Endodermal cell (in vitro differentiated cells): ENCODE results near the gene ANKDD1A. TPM values are rescaled to one million over a fixed set of nuclear protein-coding genes. Genes with fewer than 3 reads are reported as not detected.

Experiments
- DNase-seq: peaks from one replicate; pipeline ENCODE4 v3.0.0-alpha.2; 2017
- H3K27ac ChIP-seq: 2 replicates; pipeline ENCODE4 v1.5.1; 2013; ENCODE audit warnings: mild to moderate bottlenecking, low read depth, low read length, moderate library complexity
- H3K27me3 ChIP-seq: 2 replicates; pipeline ENCODE4 v1.6.1; 2013; ENCODE audit warnings: mild to moderate bottlenecking, low read length, moderate library complexity; ENCODE audit not compliant: insufficient read depth, control insufficient read depth, poor library complexity, severe bottlenecking
- H3K36me3 ChIP-seq: 2 replicates; pipeline ENCODE4 v1.7.0; 2013; ENCODE audit warnings: mild to moderate bottlenecking, low read length, moderate library complexity; ENCODE audit not compliant: control insufficient read depth, insufficient read depth
- H3K4me1 ChIP-seq: one replicate; pipeline ENCODE4 v1.7.0; 2013; ENCODE audit warnings: low read length; ENCODE audit not compliant: control insufficient read depth, insufficient read depth
- H3K4me3 ChIP-seq: 2 replicates; pipeline ENCODE4 v1.5.1; 2013; ENCODE audit warnings: mild to moderate bottlenecking, low read length, moderate library complexity
- H3K9ac ChIP-seq: 2 replicates; pipeline ENCODE4 v1.6.1; 2013; ENCODE audit warnings: mild to moderate bottlenecking, low read length, moderate library complexity; ENCODE audit not compliant: poor library complexity, severe bottlenecking; ENCODE audit errors: extremely low read depth
- H3K9me3 ChIP-seq: 2 replicates; pipeline ENCODE4 v1.6.1; 2013; ENCODE audit warnings: mild to moderate bottlenecking, low read length, moderate library complexity; ENCODE audit not compliant: control insufficient read depth
- H3K27ac Mint-ChIP-seq: 2 replicates; pipeline ENCODE4 v1.8.0; 2020; ENCODE audit warnings: mixed read lengths
- H3K27me3 Mint-ChIP-seq: 2 replicates; pipeline ENCODE4 v1.8.0; 2021; ENCODE audit warnings: mild to moderate bottlenecking, mixed read lengths; ENCODE audit not compliant: insufficient read depth
- H3K36me3 Mint-ChIP-seq: 2 replicates; pipeline ENCODE4 v1.8.0; 2020; ENCODE audit warnings: low read depth, mixed read lengths
- H3K4me1 Mint-ChIP-seq: 2 replicates; pipeline ENCODE4 v1.8.0; 2020; ENCODE audit warnings: mixed read lengths
- H3K4me3 Mint-ChIP-seq: 2 replicates; pipeline ENCODE4 v1.8.0; 2020; ENCODE audit warnings: mild to moderate bottlenecking, moderate library complexity, mixed read lengths
- H3K9me3 Mint-ChIP-seq: 2 replicates; pipeline ENCODE4 v1.8.0; 2020; ENCODE audit warnings: mild to moderate bottlenecking, mixed read lengths
- WGBS, 2 experiments: methylation state at CpG; one replicate each; pipeline versions ENCODE4 v1.1.5 to v1.1.7; 2013; ENCODE audit warnings: missing lambda C conversion rate in 2 of 2, mixed read lengths in 1 of 2; ENCODE audit not compliant: insufficient coverage in 1 of 2, insufficient read length in 1 of 2; 5-methylcytosine and 5-hydroxymethylcytosine counted together
- total RNA-seq, 2 donors: library from RNA; stranded (reverse); fragmentation: NEBNext Ultra II Directional in 1 of 2; extraction: Animal tissue kit (Norgen Biotek cat#: 25700) in 1 of 2; gene quantifications; 2 replicates in 1 of 2; 3 replicates in 1 of 2; pipeline ENCODE4 v1.2.1, GENCODE V29; 2021
- TF ChIP-seq, protein P1 (sequence below): fragments of 200-600 bp; sonication (generic); conservative IDR thresholded peaks from 2 replicates; pipeline ENCODE4 v1.5.0; 2021; ENCODE audit warnings: antibody characterized with exemption, mild to moderate bottlenecking

ANKDD1A gene
- total RNA-seq, 2 donors from 2014 or later, result 22.5 to 30.0 TPM

DNA sequence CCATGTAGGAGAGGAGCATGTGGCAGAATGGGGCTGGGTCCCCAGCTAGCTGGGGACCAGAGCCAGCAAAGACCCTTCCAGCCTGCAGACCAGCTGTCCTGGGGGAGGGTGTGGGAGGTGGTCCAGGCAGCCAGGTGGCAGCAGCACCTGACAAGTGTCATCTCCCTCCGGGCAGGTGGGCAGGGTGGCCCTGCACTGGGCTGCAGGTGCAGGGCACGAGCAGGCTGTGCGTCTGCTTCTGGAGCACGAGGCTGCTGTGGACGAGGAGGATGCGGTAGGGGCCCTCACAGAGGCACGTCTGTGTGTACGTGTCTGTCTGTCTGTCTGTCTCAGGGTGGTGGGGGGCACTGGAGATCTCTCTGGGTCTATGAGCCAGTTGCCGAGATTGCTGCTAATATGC is 5.5 kb downstream of the ANKDD1A start:
- no peak overlapping the region for H3K27ac ChIP-seq
- H3K9me3 ChIP-seq, result no peaks in the 10 kb centered on the region
- H3K27me3 Mint-ChIP-seq, result peaks cover 6% of the 10 kb centered on the region
- H3K9me3 Mint-ChIP-seq, result no peaks in the 10 kb centered on the region
- no peaks in the 10 kb centered on the region for H3K27me3 ChIP-seq
- 95 to 98% methylated on average over 9 of the region's 9 CpGs for WGBS, 2 experiments
- TF ChIP-seq, protein P1, sequence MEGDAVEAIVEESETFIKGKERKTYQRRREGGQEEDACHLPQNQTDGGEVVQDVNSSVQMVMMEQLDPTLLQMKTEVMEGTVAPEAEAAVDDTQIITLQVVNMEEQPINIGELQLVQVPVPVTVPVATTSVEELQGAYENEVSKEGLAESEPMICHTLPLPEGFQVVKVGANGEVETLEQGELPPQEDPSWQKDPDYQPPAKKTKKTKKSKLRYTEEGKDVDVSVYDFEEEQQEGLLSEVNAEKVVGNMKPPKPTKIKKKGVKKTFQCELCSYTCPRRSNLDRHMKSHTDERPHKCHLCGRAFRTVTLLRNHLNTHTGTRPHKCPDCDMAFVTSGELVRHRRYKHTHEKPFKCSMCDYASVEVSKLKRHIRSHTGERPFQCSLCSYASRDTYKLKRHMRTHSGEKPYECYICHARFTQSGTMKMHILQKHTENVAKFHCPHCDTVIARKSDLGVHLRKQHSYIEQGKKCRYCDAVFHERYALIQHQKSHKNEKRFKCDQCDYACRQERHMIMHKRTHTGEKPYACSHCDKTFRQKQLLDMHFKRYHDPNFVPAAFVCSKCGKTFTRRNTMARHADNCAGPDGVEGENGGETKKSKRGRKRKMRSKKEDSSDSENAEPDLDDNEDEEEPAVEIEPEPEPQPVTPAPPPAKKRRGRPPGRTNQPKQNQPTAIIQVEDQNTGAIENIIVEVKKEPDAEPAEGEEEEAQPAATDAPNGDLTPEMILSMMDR, result no peak
- H3K9ac ChIP-seq, result no peak overlapping the region
- H3K4me1 Mint-ChIP-seq, result peaks cover 45% of the 10 kb centered on the region
- H3K36me3 ChIP-seq, result peaks cover 68% of the 10 kb centered on the region
- H3K4me3 Mint-ChIP-seq, result no peak overlapping the region
- no peak overlapping the region for H3K27ac Mint-ChIP-seq
- no peak overlapping the region for H3K4me3 ChIP-seq
- peaks cover 25% of the 10 kb centered on the region for H3K4me1 ChIP-seq
- no peak for DNase-seq
- peaks cover 27% of the 10 kb centered on the region for H3K36me3 Mint-ChIP-seq

DNA sequence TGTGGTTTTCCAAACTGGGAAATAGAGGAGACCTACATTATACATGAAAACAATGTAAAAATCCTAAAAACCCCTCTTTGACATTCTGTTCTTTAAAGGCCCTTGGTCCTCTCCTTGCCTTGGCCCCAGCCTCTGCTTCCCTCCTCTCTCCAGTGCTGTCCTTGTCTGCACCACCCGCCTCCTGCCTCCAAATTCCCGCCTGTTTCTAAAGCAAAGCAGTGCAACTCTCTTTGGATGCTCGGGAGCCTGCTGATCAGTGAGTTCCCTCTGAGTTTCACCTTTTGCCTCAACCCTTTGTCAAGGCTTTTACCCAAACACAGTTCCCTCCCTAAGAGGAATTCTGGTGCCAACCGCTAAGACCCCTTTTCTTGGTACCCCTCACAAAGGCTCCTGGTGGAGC is 8.0 kb downstream of the ANKDD1A start:
- H3K27me3 Mint-ChIP-seq, result no peaks in the 10 kb centered on the region
- H3K4me3 Mint-ChIP-seq, result no peak overlapping the region
- H3K27ac Mint-ChIP-seq, result no peak overlapping the region
- peaks cover 80% of the 10 kb centered on the region for H3K36me3 ChIP-seq
- DNase-seq, result no peak
- no peak overlapping the region for H3K9ac ChIP-seq
- TF ChIP-seq, protein P1, result no peak
- peaks cover 25% of the 10 kb centered on the region for H3K4me1 ChIP-seq
- WGBS, 2 experiments, result 92 to 100% methylated on average over 4 of the region's 4 CpGs
- peaks cover 4% of the 10 kb centered on the region for H3K9me3 ChIP-seq
- H3K4me1 Mint-ChIP-seq, result peaks cover 25% of the 10 kb centered on the region
- peaks cover 40% of the 10 kb centered on the region for H3K36me3 Mint-ChIP-seq
- H3K27me3 ChIP-seq, result no peaks in the 10 kb centered on the region
- H3K4me3 ChIP-seq, result no peak overlapping the region
- no peaks in the 10 kb centered on the region for H3K9me3 Mint-ChIP-seq
- H3K27ac ChIP-seq, result no peak overlapping the region

DNA sequence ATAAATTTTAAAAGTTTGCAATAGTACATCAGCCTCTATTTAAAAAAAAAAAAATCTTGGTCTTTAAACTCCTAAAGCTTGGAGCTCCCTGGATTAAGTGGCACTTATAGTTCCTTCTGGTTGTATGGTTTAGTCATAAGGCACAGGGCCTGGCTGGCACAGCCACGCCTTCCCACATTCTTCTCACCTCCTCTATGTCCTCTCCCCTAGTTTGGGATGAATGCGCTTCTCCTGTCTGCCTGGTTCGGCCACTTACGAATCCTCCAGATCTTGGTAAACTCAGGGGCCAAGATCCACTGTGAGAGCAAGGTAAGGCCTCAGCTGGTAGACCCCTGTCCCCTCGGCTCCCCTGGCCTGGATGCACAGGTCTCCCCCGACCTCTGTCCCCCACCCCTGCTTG is 10.0 kb downstream of the ANKDD1A start:
- peaks cover 4% of the 10 kb centered on the region for H3K9me3 ChIP-seq
- Mint-ChIP-seq H3K27ac (no peak overlapping the region), H3K4me3 (no peak overlapping the region), H3K36me3 (peaks cover 49% of the 10 kb centered on the region), H3K9me3 (no peaks in the 10 kb centered on the region), H3K4me1 (peaks cover 11% of the 10 kb centered on the region), H3K27me3 (no peaks in the 10 kb centered on the region)
- no peak overlapping the region for H3K9ac ChIP-seq
- H3K4me3 ChIP-seq, result no peak overlapping the region
- H3K36me3 ChIP-seq, result peaks cover 84% of the 10 kb centered on the region
- peaks cover 11% of the 10 kb centered on the region for H3K4me1 ChIP-seq
- no peak for DNase-seq
- WGBS, 2 experiments, result 88% methylated on average over 6 of the region's 6 CpGs; no CpG with 5 or more reads in 1 of the 2 experiments
- TF ChIP-seq, protein P1, result no peak
- H3K27ac ChIP-seq, result no peak overlapping the region
- no peaks in the 10 kb centered on the region for H3K27me3 ChIP-seq
